Liver (tissue), 3 donors: ENCODE measurements around the gene ZNF565.

Experiments used
- CTCF ChIP-seq: fragments of 150-350 bp; IDR thresholded peaks from 2 replicates; pipeline ENCODE4 v1.5.1; 2017; ENCODE audit warnings: improper control_type of control experiment, low read depth, low read length; ENCODE audit not compliant: missing input control
- EGR1 ChIP-seq, 2 donors: IDR thresholded peaks; 2 replicates each; pipeline ENCODE4 v1.6.1; 2016 to 2018; ENCODE audit warnings: antibody characterized with exemption in 2 of 2, low read depth in 2 of 2
- FOXA1 ChIP-seq: IDR thresholded peaks from 2 replicates; pipeline ENCODE4 v1.6.1; 2016; ENCODE audit warnings: antibody characterized with exemption
- FOXA2 ChIP-seq: IDR thresholded peaks from 2 replicates; pipeline ENCODE4 v1.6.1; 2016; ENCODE audit warnings: antibody characterized with exemption
- GABPA ChIP-seq, 2 donors: IDR thresholded peaks in 1 of 2; conservative IDR thresholded peaks in 1 of 2; 2 replicates each; pipeline ENCODE4 v1.6.1; 2016; ENCODE audit warnings: antibody characterized with exemption in 2 of 2, mild to moderate bottlenecking in 1 of 2, moderate library complexity in 1 of 2
- NR2F2 ChIP-seq: IDR thresholded peaks from 2 replicates; pipeline ENCODE4 v1.6.1; 2016; ENCODE audit warnings: antibody characterized with exemption
- RAD21 ChIP-seq, 2 donors: IDR thresholded peaks; 2 replicates each; pipeline ENCODE4 v1.6.1; 2016; ENCODE audit warnings: antibody characterized with exemption in 2 of 2, mild to moderate bottlenecking in 2 of 2
- REST ChIP-seq: IDR thresholded peaks from 2 replicates; pipeline ENCODE4 v1.6.1; 2016; ENCODE audit warnings: antibody characterized with exemption, mild to moderate bottlenecking
- RXRA ChIP-seq, 2 donors: IDR thresholded peaks; 2 replicates each; pipeline ENCODE4 v1.6.1; 2017 to 2018; ENCODE audit warnings: antibody characterized with exemption in 2 of 2, mild to moderate bottlenecking in 1 of 2
- SP1 ChIP-seq: IDR thresholded peaks from 2 replicates; pipeline ENCODE4 v1.6.1; 2018; ENCODE audit warnings: antibody characterized with exemption, mild to moderate bottlenecking
- TAF1 ChIP-seq: conservative IDR thresholded peaks from 2 replicates; pipeline ENCODE4 v1.6.1; 2016; ENCODE audit warnings: antibody characterized with exemption, mild to moderate bottlenecking
- YY1 ChIP-seq: IDR thresholded peaks from 2 replicates; pipeline ENCODE4 v1.6.1; 2016; ENCODE audit warnings: antibody characterized with exemption, mild to moderate bottlenecking
- TF ChIP-seq, protein P1 (sequence below): IDR thresholded peaks from 2 replicates; pipeline ENCODE4 v1.6.1; 2016; ENCODE audit warnings: antibody characterized with exemption
- donor health status: healthy.
- donor health status: healthy.

DNA sequence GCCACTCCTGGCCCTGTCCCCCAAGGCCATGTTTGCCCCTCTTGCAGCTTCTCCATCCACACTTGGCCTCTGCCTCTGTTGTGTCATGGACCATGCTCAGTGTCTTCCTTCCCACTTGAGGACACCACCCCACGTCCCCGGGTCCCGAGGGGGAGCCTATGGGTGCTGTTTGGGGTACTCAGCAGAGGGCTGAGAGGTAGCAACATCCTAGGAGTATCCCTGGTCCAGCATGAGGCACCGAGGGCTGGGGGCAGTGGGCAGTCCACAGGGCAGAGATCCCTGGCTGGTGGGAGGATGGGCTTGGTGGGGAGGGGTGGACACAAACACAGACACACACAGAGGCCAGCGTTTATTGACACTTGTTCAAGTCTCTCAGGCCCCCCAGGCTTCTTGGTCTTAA lies 63.9 kb downstream of the ZNF565 start:
- no peak for TF ChIP-seq GABPA (IDR thresholded peaks at IDR 0.05 in 1 of 2, conservative IDR thresholded peaks at IDR 0.05 in 1 of 2)
- no peak for TF ChIP-seq CTCF
- no peak for TF ChIP-seq SP1
- TF ChIP-seq FOXA2 = no peak
- TF ChIP-seq REST = no peak
- TF ChIP-seq EGR1 (IDR thresholded peaks at IDR 0.05; ENCODE audit: low read depth in 2 of 2) = no peak
- no peak for TF ChIP-seq RAD21 (IDR thresholded peaks at IDR 0.05)
- TF ChIP-seq FOXA1 = no peak
- TF ChIP-seq, protein P1, sequence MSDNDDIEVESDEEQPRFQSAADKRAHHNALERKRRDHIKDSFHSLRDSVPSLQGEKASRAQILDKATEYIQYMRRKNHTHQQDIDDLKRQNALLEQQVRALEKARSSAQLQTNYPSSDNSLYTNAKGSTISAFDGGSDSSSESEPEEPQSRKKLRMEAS = no peak
- no peak for TF ChIP-seq TAF1
- no peak for TF ChIP-seq RXRA (IDR thresholded peaks at IDR 0.05)
- no peak for TF ChIP-seq NR2F2
- no peak for TF ChIP-seq YY1
